HG03025 (cell line): ENCODE data around the gene RAMP1.
"Not testable (repeated sequence)": the region's sequence is repeated elsewhere in the genome, so short reads cannot be mapped to it uniquely, and the experiment has no call there.

Source experiments
- ATAC-seq: cut with Tn5 transposase; IDR thresholded peaks from one replicate; pipeline ENCODE4 v1.9.1; 2021; ENCODE audit warnings: mild to moderate bottlenecking, moderate library complexity; ENCODE audit not compliant: unreplicated experiment, low FRiP score

Gene RAMP1

DNA sequence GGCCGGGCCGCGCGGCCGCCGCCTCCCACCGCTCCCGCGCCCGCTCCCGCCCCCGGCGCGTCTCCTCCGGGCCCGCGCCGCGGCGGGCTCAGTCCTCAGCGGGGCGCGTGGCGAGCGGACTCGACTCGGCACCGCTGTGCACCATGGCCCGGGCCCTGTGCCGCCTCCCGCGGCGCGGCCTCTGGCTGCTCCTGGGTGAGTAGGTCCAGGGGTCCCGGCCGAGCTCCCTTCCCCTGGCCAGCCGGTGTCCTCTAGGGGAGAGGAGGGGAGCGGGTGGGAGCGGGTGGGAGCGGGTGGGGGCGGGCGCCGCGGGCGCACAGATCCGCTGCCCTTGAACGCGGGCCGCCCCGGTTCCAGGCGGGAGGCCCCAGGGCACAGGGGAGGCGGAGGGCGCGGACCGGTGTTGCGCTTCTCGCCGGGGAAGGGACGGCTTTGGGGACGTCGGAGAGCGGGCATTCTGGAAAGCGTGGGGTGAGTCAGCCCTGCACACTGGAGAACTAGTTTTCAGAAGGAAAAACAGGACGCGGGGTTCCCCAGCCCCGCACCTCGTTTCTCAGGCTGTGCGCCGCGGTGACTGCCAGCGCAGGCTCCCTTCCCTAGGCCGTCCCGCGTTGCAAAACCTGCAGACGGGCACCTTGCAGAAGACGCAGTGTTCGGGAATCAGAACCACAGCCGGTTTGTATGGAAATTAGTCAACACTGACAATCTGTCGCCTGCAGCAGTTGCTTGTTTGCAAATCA, at the start of gene RAMP1:
TSS of gene RAMP1 (plus strand) at position 91 of the 740 bp plus-strand sequence. CDS start at position 144, 53 bp downstream.
- no peak for ATAC-seq

DNA sequence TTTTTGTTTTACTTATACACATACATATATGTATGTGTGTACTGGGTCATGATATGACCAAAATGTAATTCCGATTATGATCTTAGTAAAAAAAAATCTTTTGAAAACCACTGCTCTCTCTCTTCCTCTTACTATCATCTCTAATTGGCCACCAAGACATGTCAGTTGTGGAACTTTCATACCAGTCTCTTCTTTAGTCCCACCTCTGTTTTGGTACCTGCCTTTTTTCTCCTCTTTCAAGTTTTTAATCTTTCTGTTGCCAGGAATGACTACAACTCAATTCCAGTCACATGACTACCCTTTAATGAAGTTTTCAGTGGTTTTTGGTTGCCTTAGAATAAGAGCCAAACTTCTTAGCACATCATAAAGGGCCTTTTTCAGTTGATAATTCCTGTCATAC, 43.8 kb upstream of the RAMP1 start:
- ATAC-seq: no peak

DNA sequence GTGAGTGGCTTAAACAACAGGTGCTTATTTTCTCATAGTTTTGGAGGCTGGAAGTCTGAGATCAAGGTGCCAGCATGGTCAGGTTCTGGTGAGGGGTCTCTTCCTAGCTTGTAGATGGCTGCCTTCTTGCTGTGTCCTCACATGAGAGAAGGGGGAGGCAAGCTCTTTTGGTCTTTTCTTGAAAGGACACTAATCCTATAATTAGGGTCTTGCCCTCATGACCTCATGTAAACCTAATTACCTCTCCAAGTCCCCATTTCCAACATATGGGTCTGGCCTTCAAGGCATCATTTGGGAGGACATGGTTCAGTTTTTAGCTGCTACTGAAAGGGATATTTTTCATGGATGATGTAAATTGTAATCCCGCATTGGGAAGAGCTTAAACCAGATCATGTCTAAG, 42.9 kb upstream of the RAMP1 start:
- ATAC-seq: no peak

- ATAC-seq: no peak
These were observed 41.4 kb upstream of the RAMP1 start for GRCh38 chr2:237818066-237818473.

- ATAC-seq: no peak
These were observed 40.2 kb upstream of the RAMP1 start for GRCh38 chr2:237819231-237819630.

- no peak for ATAC-seq
These were observed 39.0 kb upstream of the RAMP1 start for GRCh38 chr2:237820421-237820820.

DNA sequence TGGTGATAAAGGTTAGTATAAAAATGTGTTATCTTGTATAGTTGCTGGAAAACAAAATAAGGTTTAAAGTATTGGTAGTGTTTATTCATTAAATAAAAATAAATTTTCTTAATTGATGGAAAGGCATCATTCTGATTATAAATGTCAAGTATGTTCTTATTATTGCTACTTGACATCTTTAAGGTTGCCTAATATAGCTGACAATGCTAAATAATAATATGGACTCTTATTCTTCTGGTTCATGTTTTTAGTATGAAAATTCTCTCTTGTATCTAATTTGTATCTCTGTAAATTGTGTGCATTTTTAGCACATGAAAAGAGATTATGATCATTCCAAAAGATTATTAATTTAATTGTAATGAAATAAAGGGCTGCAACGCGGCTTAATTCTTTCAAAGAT, 35.9 kb upstream of the RAMP1 start:
- no peak for ATAC-seq

GRCh38 chr2:237824085-237824484, 35.3 kb upstream of the RAMP1 start:
- ATAC-seq: no peak

- ATAC-seq: no peak
These were observed 31.9 kb upstream of the RAMP1 start for GRCh38 chr2:237827421-237827987.

DNA sequence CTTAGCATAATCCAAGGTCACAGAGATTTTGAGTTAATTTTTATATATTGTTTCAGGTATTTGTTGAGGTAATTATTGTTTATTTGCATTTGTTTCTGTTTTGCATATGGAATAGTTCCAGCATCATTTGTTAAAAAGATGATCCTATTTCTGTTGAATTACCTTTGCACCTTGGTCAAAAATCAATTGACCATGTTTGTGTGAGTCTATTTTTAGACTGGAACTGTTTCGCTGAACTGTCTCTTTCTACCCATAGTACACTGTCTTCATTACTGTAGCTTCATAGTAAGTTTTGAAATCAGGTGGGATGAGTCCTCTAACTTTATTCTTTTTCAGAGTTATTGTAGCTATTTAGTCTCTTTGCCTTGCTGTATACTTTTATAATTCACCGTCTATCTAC, 28.9 kb upstream of the RAMP1 start:
- no peak for ATAC-seq

- ATAC-seq: no peak
These were observed 25.9 kb upstream of the RAMP1 start for GRCh38 chr2:237833546-237833945.

DNA sequence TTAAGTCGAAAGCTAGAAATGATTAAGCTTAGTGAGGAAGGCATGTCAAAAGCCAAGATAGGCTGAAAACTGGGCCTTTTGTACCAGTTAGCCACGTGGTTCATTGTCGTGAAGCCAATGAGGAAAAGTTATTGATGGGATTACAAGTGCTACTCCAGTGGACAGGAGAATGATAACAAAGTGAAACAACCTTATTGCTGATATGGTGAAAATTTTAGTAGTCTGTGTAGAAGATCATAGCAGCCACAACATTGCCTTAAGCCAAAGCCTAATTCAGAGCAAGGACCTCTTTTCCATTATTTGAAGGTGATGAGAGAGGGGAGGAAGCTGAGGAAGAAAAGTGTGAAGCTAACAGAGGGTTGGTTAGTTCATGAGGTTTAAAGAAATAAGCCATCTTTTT, 24.1 kb upstream of the RAMP1 start:
- no peak for ATAC-seq

GRCh38 chr2:237841051-237841450, 18.4 kb upstream of the RAMP1 start:
- ATAC-seq: no peak

DNA sequence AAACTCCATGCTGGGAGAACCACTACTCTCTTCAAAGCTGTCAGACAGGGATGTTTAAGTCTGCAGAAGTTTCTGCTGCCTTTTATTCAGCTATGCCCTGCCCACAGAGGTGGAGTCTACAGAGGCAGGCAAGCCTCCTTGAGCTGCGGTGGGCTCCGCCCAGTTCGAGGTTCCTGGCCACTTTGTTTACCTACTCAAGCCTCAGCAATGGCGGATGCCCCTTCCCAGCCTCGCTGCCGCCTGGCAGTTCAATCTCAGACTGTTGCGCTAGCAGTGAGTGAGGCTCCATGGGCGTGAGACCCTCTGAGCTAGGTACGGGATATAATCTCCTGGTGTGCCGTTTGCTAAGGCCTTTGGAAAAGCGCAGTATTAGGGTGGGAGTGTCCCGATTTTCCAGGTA, 10.5 kb upstream of the RAMP1 start:
- not testable (repeated sequence) for ATAC-seq

- no peak for ATAC-seq
These were observed 5.1 kb upstream of the RAMP1 start for GRCh38 chr2:237854295-237854694.

- ATAC-seq: no peak
These were observed 1.6 kb upstream of the RAMP1 start for GRCh38 chr2:237857791-237858190.

GRCh38 chr2:237858294-237859081, 935 bp upstream of the RAMP1 start:
- no peak for ATAC-seq

DNA sequence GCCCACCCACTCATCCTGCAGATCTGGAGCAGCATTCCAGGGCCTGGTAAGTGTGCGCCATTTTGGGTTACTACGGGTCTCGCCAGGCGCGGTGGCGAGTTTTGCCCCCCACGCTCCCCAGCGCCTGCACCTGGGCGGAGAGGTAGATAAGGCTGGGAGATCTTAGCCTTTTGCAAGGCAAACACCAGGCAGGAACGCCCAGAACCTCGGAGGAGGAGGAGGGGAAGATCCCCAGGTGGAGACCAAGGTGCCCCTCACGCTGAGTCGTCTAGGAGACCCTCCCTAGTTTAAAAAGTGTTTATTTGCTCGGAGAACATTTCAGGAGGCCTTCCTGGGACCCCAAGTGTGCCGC, 365 bp upstream of the RAMP1 start:
- no peak for ATAC-seq

- ATAC-seq: no peak
These were observed 981 bp downstream of the RAMP1 start for GRCh38 chr2:237860273-237860935.

DNA sequence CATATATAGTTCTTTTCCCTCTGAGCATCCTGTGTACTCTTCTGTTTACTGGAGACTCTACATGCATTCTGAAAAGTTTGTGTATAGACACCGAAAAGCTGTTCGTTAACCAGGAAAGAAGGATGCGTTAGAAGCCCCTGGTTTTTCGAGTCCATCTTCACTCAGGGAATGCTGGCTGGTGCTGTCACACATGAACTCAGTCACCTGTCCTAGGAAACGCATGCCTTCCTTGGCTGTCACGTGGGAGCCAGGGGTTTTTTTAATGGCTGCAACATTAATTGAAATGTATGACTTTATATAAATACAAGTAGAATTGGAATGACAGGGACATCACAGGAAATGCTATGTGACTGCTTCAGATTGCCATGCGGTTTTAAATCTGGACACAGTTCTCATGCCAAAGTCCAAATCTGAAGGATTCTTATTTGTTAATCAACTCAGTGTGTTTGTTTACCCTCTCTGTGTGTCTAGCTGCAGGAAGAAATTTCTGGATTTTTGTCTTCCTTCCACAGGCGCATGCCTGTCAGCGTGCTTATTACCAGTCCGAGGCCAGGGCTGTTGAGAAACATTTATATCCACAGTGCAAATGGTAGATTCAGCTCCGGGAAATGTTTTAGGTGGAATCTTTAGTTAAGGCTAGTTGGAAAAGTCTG, 2.6 kb downstream of the RAMP1 start:
- ATAC-seq: no peak

- ATAC-seq: no peak
These were observed 3.1 kb downstream of the RAMP1 start for GRCh38 chr2:237862528-237862895.
